HG02938 (cell line): ENCODE data around the gene METRNL.
"Not testable (repeated sequence)": the region's sequence is repeated elsewhere in the genome, so short reads cannot be mapped to it uniquely, and the experiment has no call there.

ENCODE experiments used
- ATAC-seq: cut with Tn5 transposase; IDR thresholded peaks from one replicate; pipeline ENCODE4 v1.9.1; 2021; ENCODE audit warnings: mild to moderate bottlenecking, moderate library complexity; ENCODE audit not compliant: unreplicated experiment

Gene METRNL

GRCh38 chr17:83065660-83066542 lies 13.5 kb upstream of the METRNL start:
- no peak for ATAC-seq

DNA sequence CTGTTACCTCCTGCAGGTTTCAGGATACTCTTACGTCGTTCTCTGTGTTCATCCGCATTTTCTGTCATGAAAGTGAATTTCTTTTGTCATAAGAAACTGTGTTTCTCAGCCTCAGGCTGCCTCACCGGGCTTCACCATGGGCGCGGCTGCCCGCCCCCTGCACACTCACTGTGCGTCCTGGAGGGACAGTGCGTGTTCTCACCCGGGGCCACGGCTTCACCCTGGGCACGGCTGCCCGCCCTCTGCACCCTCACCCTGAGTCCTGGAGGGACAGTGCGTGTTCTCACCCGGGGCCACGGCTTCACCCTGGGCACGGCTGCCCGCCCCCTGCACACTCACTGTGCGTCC lies 12.9 kb upstream of the METRNL start:
- not testable (repeated sequence) for ATAC-seq

DNA sequence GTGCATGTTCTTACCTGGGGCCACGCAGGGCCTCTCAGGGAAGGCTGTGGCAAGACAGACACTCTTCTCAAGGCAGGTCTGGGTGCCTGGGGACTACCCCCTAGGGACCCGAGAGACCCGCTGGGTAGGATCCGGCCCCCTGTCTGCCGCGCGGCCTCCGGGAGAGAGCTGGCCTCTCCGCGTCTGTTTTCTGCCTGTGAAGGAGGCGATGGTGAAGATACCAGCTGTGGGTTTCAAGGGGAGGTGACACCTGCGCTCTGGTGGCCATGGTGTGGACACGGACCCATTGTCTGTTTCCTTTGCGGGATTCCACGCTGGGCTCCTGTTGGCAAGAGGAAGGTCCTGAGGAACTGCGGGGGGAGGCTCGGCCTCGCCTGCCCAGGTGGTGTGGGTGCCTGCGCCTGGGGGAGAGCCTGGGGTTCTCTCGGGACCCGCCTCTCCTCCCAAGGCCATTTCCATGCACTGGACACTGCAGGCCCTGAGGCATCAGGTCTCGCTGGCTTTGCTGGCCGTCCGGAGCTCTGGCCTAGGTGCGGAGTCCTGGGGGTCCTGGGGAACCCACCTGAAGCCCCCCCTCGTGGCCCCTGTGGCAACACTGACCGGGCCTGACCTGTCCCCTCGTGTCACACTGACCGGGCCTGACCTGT lies 12.2 kb upstream of the METRNL start:
- no peak for ATAC-seq

DNA sequence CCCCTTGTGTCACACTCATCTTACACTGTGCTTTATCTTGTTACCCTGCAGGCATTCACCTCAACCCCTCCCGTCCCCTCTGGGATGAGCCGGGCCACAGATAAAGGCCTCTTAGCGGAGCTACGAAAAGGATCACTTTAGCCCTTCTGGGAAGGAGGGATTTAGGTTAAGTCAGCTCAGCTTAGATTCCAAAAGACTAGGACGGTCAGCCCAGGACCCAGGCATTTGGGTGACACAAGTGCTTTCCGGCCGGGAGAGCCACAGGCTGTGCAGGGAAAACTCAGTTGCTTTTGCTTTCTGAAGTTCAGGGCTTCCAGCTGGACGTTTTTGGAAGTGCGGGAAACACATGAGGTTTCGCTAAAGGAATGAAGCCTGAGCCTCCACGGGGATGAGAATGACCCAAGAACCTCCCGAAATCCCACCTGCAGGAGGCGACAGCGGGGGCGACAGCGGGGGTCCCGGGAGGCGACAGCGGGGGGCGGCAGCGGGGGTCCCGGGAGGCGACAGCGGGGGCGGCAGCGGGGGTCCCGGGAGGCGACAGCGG lies 11.6 kb upstream of the METRNL start:
- ATAC-seq, result no peak

- no peak for ATAC-seq
Observed at GRCh38 chr17:83068641-83069570, 10.5 kb upstream of the METRNL start.

DNA sequence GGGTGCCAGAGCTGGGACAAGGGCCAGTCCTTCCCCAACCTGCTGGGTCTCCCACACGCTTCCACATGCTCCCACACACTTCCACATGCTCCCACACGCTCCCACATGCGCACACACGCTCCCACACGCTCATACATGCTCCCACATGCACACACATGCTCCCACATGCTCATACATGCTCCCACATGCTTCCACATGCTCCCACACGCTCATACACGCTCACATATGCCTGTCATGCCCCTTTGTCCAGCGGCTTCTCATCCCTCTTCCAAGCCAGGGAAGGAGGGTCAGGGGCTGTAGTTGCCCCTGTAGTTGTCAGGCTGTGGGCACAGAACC lies 9.9 kb upstream of the METRNL start:
- no peak for ATAC-seq

DNA sequence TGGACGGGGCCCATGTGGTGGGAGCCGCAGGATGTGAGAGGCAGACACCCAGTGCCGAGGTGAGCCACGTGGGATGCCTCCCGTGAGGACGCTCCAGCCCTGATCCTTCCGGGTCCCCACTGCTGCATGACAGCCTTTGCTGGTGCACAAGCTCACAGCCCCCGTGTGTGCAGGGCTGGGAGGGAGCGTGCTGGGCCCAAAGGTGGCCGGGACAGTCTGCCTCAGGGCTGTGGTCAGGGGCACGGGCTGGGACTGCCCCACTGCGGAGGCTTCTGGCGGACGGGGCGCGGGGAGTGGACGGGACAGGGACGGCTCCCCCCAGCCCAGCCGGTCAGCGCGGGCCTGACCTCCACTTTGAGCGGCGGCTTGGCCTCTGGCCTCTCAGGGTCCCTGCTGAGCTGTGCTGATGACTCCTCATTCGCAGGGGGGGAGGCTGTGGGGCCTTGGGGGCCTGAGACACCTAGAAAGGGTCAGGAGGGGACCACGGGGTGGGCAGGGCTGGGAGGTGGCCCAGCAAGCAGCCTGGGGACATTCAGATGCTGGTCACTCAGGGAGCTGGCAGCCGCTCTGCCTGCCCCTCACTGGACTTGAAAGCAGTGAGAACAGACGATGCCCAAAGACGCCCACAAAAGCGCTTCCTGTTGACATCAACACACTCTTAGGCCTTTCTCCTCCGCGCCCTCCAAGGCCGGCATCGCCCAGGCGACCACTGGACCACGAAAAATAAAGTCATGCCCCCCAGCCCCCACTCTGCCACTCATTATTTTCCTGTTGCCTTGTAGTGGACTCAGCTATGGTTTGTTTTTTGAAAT lies 9.3 kb upstream of the METRNL start:
- no peak for ATAC-seq

DNA sequence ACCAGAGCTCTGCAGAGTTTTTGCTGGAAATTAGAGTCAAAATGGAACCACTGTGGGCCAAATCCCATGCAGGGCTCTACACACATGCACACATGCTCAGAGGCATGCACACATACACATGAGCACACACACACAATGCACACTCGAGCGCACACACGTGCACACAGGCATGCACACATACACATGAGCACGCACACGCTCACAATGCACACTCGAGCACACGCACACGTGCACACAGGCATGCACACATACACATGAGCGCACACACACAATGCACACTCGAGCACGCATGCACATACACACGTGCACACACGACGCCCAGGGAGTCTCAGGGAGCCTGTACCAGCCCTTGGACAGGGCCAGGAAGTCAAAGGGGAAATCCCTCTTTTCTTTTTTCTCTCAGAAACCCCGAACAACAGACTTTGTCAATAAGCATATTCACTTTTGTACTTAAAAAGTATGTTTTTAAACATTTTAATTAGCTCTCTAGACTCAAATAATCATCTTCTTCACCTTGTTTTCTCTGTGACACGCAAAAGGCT lies 8.5 kb upstream of the METRNL start:
- no peak for ATAC-seq

GRCh38 chr17:83071365-83071764 lies 8.0 kb upstream of the METRNL start:
- ATAC-seq, result no peak

DNA sequence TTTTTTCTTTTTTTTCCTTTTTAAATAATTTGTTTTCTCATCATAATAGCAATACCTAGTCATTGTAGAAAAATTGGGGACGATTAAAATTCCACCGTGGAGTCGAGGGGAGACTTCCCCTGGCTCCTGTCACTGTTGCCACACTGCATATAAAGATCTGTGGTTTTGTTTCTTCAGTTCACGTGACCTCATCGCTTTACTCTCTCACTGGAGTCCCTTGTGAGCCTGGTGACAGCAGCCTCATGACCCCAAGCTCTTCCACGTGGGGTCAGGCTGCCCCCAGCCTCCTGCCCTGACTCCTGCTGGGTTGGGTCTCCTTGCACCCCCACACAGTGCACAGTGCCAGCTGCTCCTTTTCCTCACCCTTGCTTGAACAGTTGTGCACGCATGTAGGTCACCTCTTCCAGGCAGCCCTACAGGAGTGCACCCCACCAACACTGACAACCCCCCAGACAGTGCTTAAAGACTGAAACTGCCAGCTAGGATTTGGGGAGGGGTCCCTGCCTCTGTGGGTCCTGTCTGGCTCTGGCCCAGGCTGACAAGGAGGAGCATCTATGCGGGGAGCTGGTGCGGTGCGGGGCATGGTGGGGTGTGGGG lies 7.3 kb upstream of the METRNL start:
- ATAC-seq, result no peak

DNA sequence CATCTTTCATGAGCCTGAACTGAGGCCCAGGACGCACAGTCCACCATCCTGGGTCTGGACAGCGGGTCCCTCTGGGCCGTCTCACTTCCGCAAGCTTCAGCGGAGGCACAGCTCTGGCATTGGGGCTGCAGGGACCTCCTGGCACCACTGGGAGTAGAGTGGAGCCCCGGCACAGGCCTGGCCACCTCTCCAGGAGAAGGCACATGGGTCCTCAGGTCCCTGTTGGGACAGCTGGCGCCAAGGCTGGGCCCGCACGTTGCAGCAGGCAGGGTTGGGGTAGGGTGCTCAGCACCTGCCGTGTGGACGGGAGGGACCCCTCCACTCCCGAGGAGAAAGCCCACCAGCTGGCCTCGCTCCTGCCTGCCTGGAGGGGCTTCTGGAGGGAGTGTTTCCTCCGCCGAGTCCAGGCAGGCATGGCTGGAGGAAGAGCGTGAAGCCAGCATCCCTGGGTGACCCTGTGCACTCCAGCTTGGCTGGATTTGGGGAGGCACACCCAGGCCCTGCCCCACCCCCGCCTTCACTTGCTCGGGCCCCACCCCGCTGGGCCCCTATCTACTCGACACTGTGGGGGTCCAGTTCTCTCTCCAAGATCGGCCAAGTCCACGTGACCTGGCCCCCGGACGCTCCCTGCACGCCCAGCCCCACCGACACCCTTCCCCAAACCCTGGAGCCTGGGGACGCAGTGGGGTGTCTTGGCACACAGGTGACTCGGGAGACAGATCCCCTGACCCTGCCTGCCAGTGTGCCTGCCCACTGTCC lies 6.6 kb upstream of the METRNL start:
- ATAC-seq, result no peak

- ATAC-seq, result no peak
Observed at GRCh38 chr17:83073389-83074063, 5.9 kb upstream of the METRNL start.

GRCh38 chr17:83074486-83075223 lies 4.8 kb upstream of the METRNL start:
- no peak for ATAC-seq

DNA sequence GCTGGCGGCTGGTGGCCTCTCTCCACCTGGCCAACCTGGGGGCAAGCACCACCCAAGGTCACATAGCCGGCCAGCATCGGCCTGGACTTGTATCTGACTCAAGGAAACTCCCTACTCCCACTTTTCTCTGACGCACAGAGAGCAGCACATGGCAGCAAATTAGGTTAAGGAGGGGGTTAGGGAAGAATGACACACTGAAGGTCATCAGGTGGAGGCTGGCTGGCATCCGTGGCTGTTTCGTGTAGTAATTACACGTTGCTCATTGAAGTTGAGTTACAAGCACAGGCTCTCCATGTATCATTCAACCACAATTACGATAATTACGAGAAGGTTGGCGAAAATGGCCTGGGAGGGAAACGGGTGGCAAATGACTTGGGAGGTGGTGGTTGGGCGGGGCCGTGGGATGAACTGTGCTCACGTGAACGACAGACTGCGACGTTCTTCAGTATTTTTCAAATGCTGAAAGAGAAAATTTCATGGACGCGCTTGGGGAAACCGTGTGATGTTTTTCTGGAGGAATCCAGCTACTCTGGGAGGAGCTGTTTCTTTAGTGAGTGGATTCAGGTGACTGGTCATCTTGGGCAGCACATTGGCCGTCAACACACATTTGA lies 4.0 kb upstream of the METRNL start:
- no peak for ATAC-seq

DNA sequence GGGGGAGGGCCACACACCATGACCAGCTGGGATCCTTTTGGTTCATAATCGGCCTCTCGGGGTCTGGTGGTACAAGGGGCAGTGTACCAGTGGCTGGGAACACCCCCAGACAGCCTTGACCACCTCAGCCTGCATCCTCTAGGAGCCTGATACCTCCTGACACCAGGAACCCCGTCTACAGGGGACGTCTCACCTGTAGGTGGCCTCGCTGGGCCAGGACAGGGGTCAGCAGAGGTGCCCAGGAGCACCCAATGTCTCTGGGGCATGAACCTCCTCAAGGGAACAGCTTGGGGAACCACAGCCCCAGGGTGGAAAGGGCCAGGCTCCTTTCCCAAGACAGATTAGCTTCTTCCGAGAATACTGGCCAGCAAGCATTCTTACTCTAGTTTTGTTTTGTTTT lies 2.5 kb upstream of the METRNL start:
- ATAC-seq, result no peak

DNA sequence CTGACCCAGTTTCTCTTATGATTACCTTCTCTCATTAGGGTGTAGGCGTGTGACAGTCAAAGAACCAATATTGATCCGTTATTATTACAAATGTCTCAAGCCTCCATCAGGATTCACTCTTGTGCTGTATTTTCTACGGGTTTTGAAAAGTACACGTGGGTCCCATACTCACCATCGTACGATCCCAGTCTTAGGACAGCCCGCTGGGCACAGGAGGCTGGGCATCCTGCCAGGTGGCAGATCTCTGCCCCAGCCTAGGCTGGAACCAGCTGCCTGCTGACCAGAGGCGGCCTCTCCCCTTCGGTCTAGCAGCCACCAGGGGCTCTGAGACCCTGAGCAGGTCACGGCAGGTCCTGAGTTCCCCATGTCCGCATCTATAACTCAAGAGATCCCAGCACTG lies 2.0 kb upstream of the METRNL start:
- no peak for ATAC-seq

- ATAC-seq, result no peak
Observed at GRCh38 chr17:83077939-83078338, 1.5 kb upstream of the METRNL start.
